GM13977 (cell line): Measurements from ENCODE around the gene SRBD1.

Experiments
- DNase-seq: peaks from one replicate; pipeline ENCODE4 v3.0.0; 2012; ENCODE audit warnings: low spot score
- CTCF ChIP-seq: IDR thresholded peaks from 2 replicates; pipeline ENCODE4 v1.5.1; 2012; ENCODE audit warnings: mild to moderate bottlenecking, control low read depth; ENCODE audit not compliant: insufficient read depth; ENCODE audit errors: extremely low read depth, missing control alignments
- in situ Hi-C: fragments of 300-500 bp; cut with MboI; formaldehyde crosslinking; loops from one replicate; pipeline ENCODE4 v1.12.0; 2022; ENCODE audit warnings: low sequenced_read_pairs, low pct_unique_long_range_greater_than_20kb, mixed read lengths, inconsistent platforms; ENCODE audit not compliant: unreplicated experiment

The SRBD1 gene, protein sequence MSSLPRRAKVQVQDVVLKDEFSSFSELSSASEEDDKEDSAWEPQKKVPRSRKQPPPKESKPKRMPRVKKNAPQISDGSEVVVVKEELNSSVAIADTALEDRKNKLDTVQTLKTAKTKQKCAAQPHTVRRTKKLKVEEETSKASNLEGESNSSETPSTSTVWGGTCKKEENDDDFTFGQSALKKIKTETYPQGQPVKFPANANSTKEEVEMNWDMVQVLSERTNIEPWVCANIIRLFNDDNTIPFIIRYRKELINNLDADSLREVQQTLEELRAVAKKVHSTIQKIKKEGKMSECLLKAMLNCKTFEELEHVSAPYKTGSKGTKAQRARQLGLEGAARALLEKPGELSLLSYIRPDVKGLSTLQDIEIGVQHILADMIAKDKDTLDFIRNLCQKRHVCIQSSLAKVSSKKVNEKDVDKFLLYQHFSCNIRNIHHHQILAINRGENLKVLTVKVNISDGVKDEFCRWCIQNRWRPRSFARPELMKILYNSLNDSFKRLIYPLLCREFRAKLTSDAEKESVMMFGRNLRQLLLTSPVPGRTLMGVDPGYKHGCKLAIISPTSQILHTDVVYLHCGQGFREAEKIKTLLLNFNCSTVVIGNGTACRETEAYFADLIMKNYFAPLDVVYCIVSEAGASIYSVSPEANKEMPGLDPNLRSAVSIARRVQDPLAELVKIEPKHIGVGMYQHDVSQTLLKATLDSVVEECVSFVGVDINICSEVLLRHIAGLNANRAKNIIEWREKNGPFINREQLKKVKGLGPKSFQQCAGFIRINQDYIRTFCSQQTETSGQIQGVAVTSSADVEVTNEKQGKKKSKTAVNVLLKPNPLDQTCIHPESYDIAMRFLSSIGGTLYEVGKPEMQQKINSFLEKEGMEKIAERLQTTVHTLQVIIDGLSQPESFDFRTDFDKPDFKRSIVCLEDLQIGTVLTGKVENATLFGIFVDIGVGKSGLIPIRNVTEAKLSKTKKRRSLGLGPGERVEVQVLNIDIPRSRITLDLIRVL

GRCh38 chr2:45611020-45611859 is at the start of gene SRBD1:
SRBD1 (minus strand) TSS chr2:45611267; CDS start chr2:45605441, 5,826 bp downstream.
- in situ Hi-C loops, result no loop called here
- TF ChIP-seq CTCF, result no peak
- peak; percentile 82 for DNase-seq

- no peak for DNase-seq
- no peak for TF ChIP-seq CTCF
- in situ Hi-C loops, result no loop called here
Observed at GRCh38 chr2:45654250-45654649, 43.2 kb upstream of the SRBD1 start.

GRCh38 chr2:45653122-45653913 is 42.3 kb upstream of the SRBD1 start:
- in situ Hi-C loops, result no loop called here
- no peak for DNase-seq
- TF ChIP-seq CTCF, result no peak

- no peak for TF ChIP-seq CTCF
- in situ Hi-C loops, result no loop called here
Observed at GRCh38 chr2:45652090-45653031, 41.3 kb upstream of the SRBD1 start.

GRCh38 chr2:45651415-45652089 is 40.5 kb upstream of the SRBD1 start, which contains the start of gene PRKCE:
PRKCE (plus strand) TSS chr2:45651675.
- TF ChIP-seq CTCF, result no peak
- in situ Hi-C loops, result no loop called here
- no peak for DNase-seq

More at GRCh38 chr2:45652090-45653031, 41.3 kb upstream of the SRBD1 start:
- DNase-seq, result no peak
